Kidney (tissue), 14 donors: ENCODE data around the gene TEAD1. TPM values are rescaled to one million over a fixed set of nuclear protein-coding genes. Genes with fewer than 3 reads are reported as not detected.

Experiments used
- DNase-seq, 5 donors: peaks; one replicate each; pipeline ENCODE4 v3.0.0-alpha.2; 2013 to 2020
- FAIRE-seq: peaks from 2 replicates; lab custom pipeline; 2012; peaks lifted over from hg19 to GRCh38; lab: Jason Lieb, UNC
- H3K27ac ChIP-seq, 2 donors: one replicate each; pipeline ENCODE4 v1.7.0; 2013; ENCODE audit warnings: low read depth in 2 of 2, low read length in 2 of 2, inconsistent platforms in 1 of 2
- H3K27me3 ChIP-seq: one replicate; pipeline ENCODE4 v1.7.1; 2013; ENCODE audit warnings: low read length, inconsistent platforms; ENCODE audit not compliant: control insufficient read depth, insufficient read depth
- H3K36me3 ChIP-seq, 3 donors: one replicate each; pipeline versions ENCODE4 v1.7.0 to v1.7.1; 2013; ENCODE audit warnings: low read length in 3 of 3, control low read depth in 1 of 3, inconsistent platforms in 1 of 3; ENCODE audit not compliant: insufficient read depth in 3 of 3, control insufficient read depth in 2 of 3
- H3K4me1 ChIP-seq, 3 donors: one replicate each; pipeline versions ENCODE4 v1.7.0 to v1.7.1; 2013; ENCODE audit warnings: low read length in 3 of 3, inconsistent platforms in 1 of 3, low read depth in 1 of 3; ENCODE audit not compliant: control insufficient read depth in 2 of 3, insufficient read depth in 2 of 3
- H3K4me3 ChIP-seq, 3 donors: one replicate each; pipeline versions ENCODE4 v1.7.0 to v1.8.1; 2013; ENCODE audit warnings: low read length in 3 of 3, control low read depth in 1 of 3, inconsistent platforms in 1 of 3
- H3K9ac ChIP-seq, 3 donors: one replicate each; pipeline versions ENCODE4 v1.7.0 to v1.7.1; 2013; ENCODE audit warnings: low read length in 3 of 3, control low read depth in 1 of 3, inconsistent platforms in 1 of 3
- H3K9me3 ChIP-seq, 3 donors: one replicate each; pipeline versions ENCODE4 v1.7.0 to v1.7.1; 2013; ENCODE audit warnings: low read length in 3 of 3, control low read depth in 1 of 3, inconsistent platforms in 1 of 3; ENCODE audit not compliant: control insufficient read depth in 2 of 3, insufficient read depth in 1 of 3
- intact Hi-C: fragments of 100-400 bp; cut with DNase I; formaldehyde crosslinking; loops from one replicate; pipeline ENCODE4 v1.11.1; 2022
- polyA plus RNA-seq: library from polyadenylated mRNA; stranded (reverse); fragments of 350-450 nt; fragmentation: Illumina TruSeq; extraction: RNeasy Lipid Tissue Mini Kit (QIAGEN cat#74804); gene quantifications from one replicate; pipeline ENCODE4 v1.2.3, GENCODE V29; 2014; ENCODE audit warnings: low read depth, low replicate concordance; ENCODE audit not compliant: insufficient read depth
- total RNA-seq: library from RNA; stranded (reverse); fragmentation: NEBNext Ultra II Directional; extraction: Animal tissue kit (Norgen Biotek cat#: 25700); gene quantifications from one replicate; pipeline ENCODE4 v1.2.1, GENCODE V29; 2021
- TF ChIP-seq, protein P1 (sequence below): IDR thresholded peaks from 3 replicates; pipeline ENCODE4 v1.5.1; 2012; ENCODE audit warnings: mild to moderate bottlenecking, moderate library complexity, borderline replicate concordance; ENCODE audit not compliant: insufficient read depth; ENCODE audit errors: extremely low read depth
- donor health status: control.
- donor health status: control.
- donor health status: control.
- donor health status: control.
- donor health status: control.
- donor health status: DM: yes; HTN: yes; CAD: no.
- donor health status: Normal renal cell carcinoma (clear cell type).

Gene TEAD1
- total and polyA plus RNA-seq, 2 donors from 2014 or later = 7.6 to 77.2 TPM

DNA sequence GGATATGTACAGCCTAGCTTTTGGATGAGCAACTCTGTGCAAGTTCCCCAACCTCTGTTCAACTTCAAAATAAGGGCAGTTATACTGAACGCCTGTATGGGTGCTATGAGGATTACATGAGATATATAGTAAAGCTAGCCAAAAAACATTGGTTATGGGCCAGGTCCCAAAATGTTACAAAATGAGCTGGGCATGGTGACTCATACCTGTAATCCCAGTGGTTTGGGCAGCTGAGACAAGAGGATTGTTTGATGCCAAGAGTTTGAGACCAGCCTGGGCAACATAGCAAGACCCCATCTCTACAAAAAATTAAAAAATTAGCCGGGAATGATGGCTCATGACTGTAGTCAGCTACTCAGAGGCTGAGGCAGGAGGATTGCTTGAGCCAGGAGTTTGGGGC, 118.4 kb downstream of the TEAD1 start:
- intact Hi-C loops = no loop called here
- no peak overlapping the region for H3K4me3 ChIP-seq
- peaks cover 0 to 2% (median 0%) of the 10 kb centered on the region in 3 donors for H3K36me3 ChIP-seq
- DNase-seq (no peak), FAIRE-seq (no peak)
- H3K9me3 ChIP-seq = no peaks in the 10 kb centered on the region
- H3K9ac ChIP-seq = no peak overlapping the region
- TF ChIP-seq, protein P1, sequence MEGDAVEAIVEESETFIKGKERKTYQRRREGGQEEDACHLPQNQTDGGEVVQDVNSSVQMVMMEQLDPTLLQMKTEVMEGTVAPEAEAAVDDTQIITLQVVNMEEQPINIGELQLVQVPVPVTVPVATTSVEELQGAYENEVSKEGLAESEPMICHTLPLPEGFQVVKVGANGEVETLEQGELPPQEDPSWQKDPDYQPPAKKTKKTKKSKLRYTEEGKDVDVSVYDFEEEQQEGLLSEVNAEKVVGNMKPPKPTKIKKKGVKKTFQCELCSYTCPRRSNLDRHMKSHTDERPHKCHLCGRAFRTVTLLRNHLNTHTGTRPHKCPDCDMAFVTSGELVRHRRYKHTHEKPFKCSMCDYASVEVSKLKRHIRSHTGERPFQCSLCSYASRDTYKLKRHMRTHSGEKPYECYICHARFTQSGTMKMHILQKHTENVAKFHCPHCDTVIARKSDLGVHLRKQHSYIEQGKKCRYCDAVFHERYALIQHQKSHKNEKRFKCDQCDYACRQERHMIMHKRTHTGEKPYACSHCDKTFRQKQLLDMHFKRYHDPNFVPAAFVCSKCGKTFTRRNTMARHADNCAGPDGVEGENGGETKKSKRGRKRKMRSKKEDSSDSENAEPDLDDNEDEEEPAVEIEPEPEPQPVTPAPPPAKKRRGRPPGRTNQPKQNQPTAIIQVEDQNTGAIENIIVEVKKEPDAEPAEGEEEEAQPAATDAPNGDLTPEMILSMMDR = no peak
- no peak overlapping the region for H3K27ac ChIP-seq
- peaks cover 0 to 5% (median 0%) of the 10 kb centered on the region in 3 donors for H3K4me1 ChIP-seq
- no peaks in the 10 kb centered on the region for H3K27me3 ChIP-seq

DNA sequence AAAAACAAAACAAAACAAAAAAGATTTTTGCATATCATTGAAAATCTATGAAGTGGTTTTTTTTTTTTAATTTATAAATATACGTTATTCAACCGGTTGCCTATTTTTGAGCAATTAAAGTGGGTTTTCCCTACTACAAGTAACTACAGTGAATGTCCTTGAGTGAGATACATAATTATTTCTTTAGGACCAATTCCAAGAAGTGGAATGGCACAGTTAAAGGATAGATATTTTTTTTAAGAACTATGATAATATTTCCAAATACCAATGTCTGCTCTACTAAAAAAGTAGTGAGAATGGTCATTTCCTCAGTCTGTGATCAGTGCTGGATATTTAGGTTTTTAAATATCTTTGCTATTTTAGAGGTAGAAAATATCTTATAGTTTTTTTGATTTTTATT, 118.8 kb downstream of the TEAD1 start:
- no peak overlapping the region for H3K4me3 ChIP-seq
- H3K4me1 ChIP-seq = peaks cover 0 to 5% (median 0%) of the 10 kb centered on the region in 3 donors
- H3K9ac ChIP-seq = no peak overlapping the region
- H3K9me3 ChIP-seq = no peaks in the 10 kb centered on the region
- H3K27ac ChIP-seq = no peak overlapping the region
- DNase-seq (no peak), FAIRE-seq (no peak)
- H3K36me3 ChIP-seq = peaks cover 0 to 2% (median 0%) of the 10 kb centered on the region in 3 donors
- intact Hi-C loops = no loop called here
- TF ChIP-seq, protein P1 = no peak
- no peaks in the 10 kb centered on the region for H3K27me3 ChIP-seq

DNA sequence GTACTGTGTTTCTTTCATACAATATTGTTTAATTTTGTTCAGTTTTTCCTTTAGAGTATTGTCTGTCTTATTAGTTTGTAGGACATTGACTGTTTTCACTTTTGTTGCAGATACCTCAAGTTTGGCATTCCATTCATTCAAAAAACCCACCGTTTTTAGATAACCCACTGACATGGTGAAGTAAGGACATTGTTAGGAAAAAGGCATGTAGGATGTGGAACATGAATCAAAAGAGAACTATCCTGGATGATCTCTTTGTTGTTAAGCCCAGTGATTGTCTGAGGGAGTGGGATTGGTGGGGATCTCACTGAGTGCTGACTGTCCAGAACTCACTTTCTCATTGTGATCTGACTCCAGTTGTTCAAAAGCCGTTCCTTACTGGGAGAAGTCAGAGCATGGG, 119.3 kb downstream of the TEAD1 start:
- Histone ChIP-seq H3K27me3 (no peaks in the 10 kb centered on the region), H3K9me3 (no peaks in the 10 kb centered on the region), H3K4me3 (no peak overlapping the region), H3K9ac (no peak overlapping the region), H3K36me3 (peaks cover 0 to 2% (median 0%) of the 10 kb centered on the region in 3 donors), H3K27ac (no peak overlapping the region), H3K4me1 (peaks cover 0 to 5% (median 1%) of the 10 kb centered on the region in 3 donors)
- TF ChIP-seq, protein P1 = no peak
- FAIRE-seq (no peak), DNase-seq (no peak)
- intact Hi-C loops = no loop called here
